Heart left ventricle (tissue), 13 donors: Measurements from ENCODE around the gene CST4.

ENCODE experiments used
- POLR2A ChIP-seq, 2 donors: fragments of 450-650 bp; IDR thresholded peaks; one replicate each; pipeline ENCODE4 v1.6.1; 2017; ENCODE audit warnings: antibody characterized with exemption in 2 of 2, mild to moderate bottlenecking in 2 of 2, moderate library complexity in 2 of 2
- TF ChIP-seq, protein P1 (sequence below), 12 donors: fragments of 200-600 bp; sonication (generic) in 4 of 12; IDR thresholded peaks; one replicate each; pipeline versions ENCODE4 v1.5.0 to v1.8.0; 2018 to 2022; ENCODE audit warnings: antibody characterized with exemption in 12 of 12, mild to moderate bottlenecking in 5 of 12
- donor health status: ischemic (EF 13 %, LVEDD 7.1; RV severe dilation, severe dysfunction).
- donor health status: DM: no; HTN: yes; CAD: no.
- donor health status: DM: no; HTN: no; CAD: no.
- donor health status: ischemic (EF 25% LVEDD 6.9; RV normal size, moderate dysfunction).
- donor health status: ischemic (EF 25% LVEDD 5.7; RV mildly dilated, moderate dysfunction).
- donor health status: ischemic (EF 35%, LVEDD 5.7; RV mildly dilated, moderate dysfunction).
- donor health status: nonischemic (EF 11% LVEDD 7.7; RV severe dilation, severe dysfunction).
- donor health status: DM: yes; HTN: yes; CAD: no.
- donor health status: PGD.
- donor health status: ischemic (EF 29% LVEDD 5.4; RV normal size, mild dysfunction).
- donor health status: nonischemic (EF 23%, LVEDD 6.1; RV moderate dilation, normal function).

DNA sequence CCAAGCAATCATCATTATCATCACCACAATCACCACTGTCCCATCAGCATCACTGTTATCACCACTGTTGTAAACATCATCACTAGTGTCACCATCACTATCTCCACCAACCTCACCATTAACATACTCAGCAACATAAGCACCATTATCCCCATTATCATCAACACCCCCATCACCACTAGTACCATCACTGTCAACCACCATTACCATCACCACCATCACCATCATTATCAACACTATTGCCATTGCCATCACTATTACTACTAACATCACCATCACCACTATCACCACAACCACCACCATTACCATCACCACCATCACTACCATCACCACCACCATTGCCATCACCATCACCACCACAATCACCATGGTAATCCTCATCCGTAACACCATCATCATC, 19.5 kb downstream of the CST4 start:
- TF ChIP-seq, protein P1, sequence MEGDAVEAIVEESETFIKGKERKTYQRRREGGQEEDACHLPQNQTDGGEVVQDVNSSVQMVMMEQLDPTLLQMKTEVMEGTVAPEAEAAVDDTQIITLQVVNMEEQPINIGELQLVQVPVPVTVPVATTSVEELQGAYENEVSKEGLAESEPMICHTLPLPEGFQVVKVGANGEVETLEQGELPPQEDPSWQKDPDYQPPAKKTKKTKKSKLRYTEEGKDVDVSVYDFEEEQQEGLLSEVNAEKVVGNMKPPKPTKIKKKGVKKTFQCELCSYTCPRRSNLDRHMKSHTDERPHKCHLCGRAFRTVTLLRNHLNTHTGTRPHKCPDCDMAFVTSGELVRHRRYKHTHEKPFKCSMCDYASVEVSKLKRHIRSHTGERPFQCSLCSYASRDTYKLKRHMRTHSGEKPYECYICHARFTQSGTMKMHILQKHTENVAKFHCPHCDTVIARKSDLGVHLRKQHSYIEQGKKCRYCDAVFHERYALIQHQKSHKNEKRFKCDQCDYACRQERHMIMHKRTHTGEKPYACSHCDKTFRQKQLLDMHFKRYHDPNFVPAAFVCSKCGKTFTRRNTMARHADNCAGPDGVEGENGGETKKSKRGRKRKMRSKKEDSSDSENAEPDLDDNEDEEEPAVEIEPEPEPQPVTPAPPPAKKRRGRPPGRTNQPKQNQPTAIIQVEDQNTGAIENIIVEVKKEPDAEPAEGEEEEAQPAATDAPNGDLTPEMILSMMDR (IDR thresholded peaks at IDR 0.05): no peak
- no peak for TF ChIP-seq POLR2A (IDR thresholded peaks at IDR 0.05)
